Kidney (tissue), 14 donors: ENCODE results near the gene CPTP. TPM values are rescaled to one million over a fixed set of nuclear protein-coding genes. Genes with fewer than 3 reads are reported as not detected.

Experiments used
- DNase-seq, 5 donors: peaks; one replicate each; pipeline ENCODE4 v3.0.0-alpha.2; 2013 to 2020
- FAIRE-seq: peaks from 2 replicates; lab custom pipeline; 2012; peaks lifted over from hg19 to GRCh38; lab: Jason Lieb, UNC
- H3K27ac ChIP-seq, 2 donors: one replicate each; pipeline ENCODE4 v1.7.0; 2013; ENCODE audit warnings: low read depth in 2 of 2, low read length in 2 of 2, inconsistent platforms in 1 of 2
- H3K27me3 ChIP-seq: one replicate; pipeline ENCODE4 v1.7.1; 2013; ENCODE audit warnings: low read length, inconsistent platforms; ENCODE audit not compliant: control insufficient read depth, insufficient read depth
- H3K36me3 ChIP-seq, 3 donors: one replicate each; pipeline versions ENCODE4 v1.7.0 to v1.7.1; 2013; ENCODE audit warnings: low read length in 3 of 3, control low read depth in 1 of 3, inconsistent platforms in 1 of 3; ENCODE audit not compliant: insufficient read depth in 3 of 3, control insufficient read depth in 2 of 3
- H3K4me1 ChIP-seq, 3 donors: one replicate each; pipeline versions ENCODE4 v1.7.0 to v1.7.1; 2013; ENCODE audit warnings: low read length in 3 of 3, inconsistent platforms in 1 of 3, low read depth in 1 of 3; ENCODE audit not compliant: control insufficient read depth in 2 of 3, insufficient read depth in 2 of 3
- H3K4me3 ChIP-seq, 3 donors: one replicate each; pipeline versions ENCODE4 v1.7.0 to v1.8.1; 2013; ENCODE audit warnings: low read length in 3 of 3, control low read depth in 1 of 3, inconsistent platforms in 1 of 3
- H3K9ac ChIP-seq, 3 donors: one replicate each; pipeline versions ENCODE4 v1.7.0 to v1.7.1; 2013; ENCODE audit warnings: low read length in 3 of 3, control low read depth in 1 of 3, inconsistent platforms in 1 of 3
- H3K9me3 ChIP-seq, 3 donors: one replicate each; pipeline versions ENCODE4 v1.7.0 to v1.7.1; 2013; ENCODE audit warnings: low read length in 3 of 3, control low read depth in 1 of 3, inconsistent platforms in 1 of 3; ENCODE audit not compliant: control insufficient read depth in 2 of 3, insufficient read depth in 1 of 3
- CTCF ChIP-seq: IDR thresholded peaks from 3 replicates; pipeline ENCODE4 v1.5.1; 2012; ENCODE audit warnings: mild to moderate bottlenecking, moderate library complexity, borderline replicate concordance; ENCODE audit not compliant: insufficient read depth; ENCODE audit errors: extremely low read depth
- intact Hi-C: fragments of 100-400 bp; cut with DNase I; formaldehyde crosslinking; loops from one replicate; pipeline ENCODE4 v1.11.1; 2022
- microRNA-seq: library from miRNA; unstranded; fragments of <30 nt; microRNA quantifications from one replicate; pipeline ENCODE4 v1.2.0, GENCODE V29; 2020
- polyA plus RNA-seq: library from polyadenylated mRNA; stranded (reverse); fragments of 350-450 nt; fragmentation: Illumina TruSeq; extraction: RNeasy Lipid Tissue Mini Kit (QIAGEN cat#74804); gene quantifications from one replicate; pipeline ENCODE4 v1.2.3, GENCODE V29; 2014; ENCODE audit warnings: low read depth, low replicate concordance; ENCODE audit not compliant: insufficient read depth
- total RNA-seq: library from RNA; stranded (reverse); fragmentation: NEBNext Ultra II Directional; extraction: Animal tissue kit (Norgen Biotek cat#: 25700); gene quantifications from one replicate; pipeline ENCODE4 v1.2.1, GENCODE V29; 2021
- donor health status: control.
- donor health status: control.
- donor health status: control.
- donor health status: control.
- donor health status: control.
- donor health status: DM: yes; HTN: yes; CAD: no.
- donor health status: Normal renal cell carcinoma (clear cell type).

CPTP gene
- total and polyA plus RNA-seq, 2 donors from 2014 or later = 21.9 to 51.5 TPM

DNA sequence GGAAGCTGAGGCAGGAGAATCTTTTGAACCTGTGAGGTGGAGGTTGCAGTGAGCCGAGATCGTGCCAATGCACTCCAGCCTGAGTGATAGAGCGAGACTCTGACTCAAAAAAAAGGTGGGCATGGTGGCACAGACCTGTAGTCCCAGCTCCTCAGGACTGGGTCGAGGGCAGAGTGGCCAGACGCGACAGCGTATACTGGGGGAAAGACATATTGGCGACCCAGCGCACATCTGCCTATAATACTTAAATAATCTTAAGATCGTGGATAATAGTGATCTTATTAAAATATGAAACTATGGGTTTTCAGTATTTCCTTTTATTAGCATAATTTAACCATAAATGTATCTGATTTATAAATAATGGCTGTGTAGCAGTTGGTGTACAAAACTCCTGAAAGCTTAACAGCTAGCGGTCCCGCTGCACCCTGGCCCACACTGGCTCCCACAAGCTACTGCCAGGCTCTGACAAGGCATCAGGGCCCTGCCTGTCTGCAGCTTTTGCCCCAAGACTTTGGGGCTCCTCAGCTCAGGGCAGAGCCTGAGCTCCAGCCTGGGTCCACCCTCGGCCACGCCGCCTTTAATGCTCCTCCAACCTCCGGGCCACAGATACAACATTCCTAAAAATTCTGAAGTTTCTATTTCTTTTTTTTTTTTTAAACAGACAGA lies 53.1 kb downstream of the CPTP start:
- no peak for FAIRE-seq
- Histone ChIP-seq H3K36me3 (peaks cover 0 to 4% (median 0%) of the 10 kb centered on the region in 3 donors), H3K9me3 (no peaks in the 10 kb centered on the region), H3K27ac (no peak overlapping the region), H3K27me3 (no peaks in the 10 kb centered on the region), H3K4me1 (peaks cover 0 to 12% (median 0%) of the 10 kb centered on the region in 3 donors), H3K4me3 (no peak overlapping the region), H3K9ac (no peak overlapping the region)
- intact Hi-C loops = no loop called here
- TF ChIP-seq CTCF = no peak
- DNase-seq = no peak

Small RNA genes within 50 kb of the gene (microRNA-seq; reads per million reads assigned to microRNA genes)
- gene MIR6726 = 1.7 reads per million
- not detected for gene MIR6727
- gene MIR6808 = not detected

Other genes with a start within 250 kb of the CPTP start
- gene C1orf159, start 208.7 kb upstream of the CPTP start, total RNA-seq = 14.8 TPM
- 8.6 TPM for gene C1orf159, start 208.7 kb upstream of the CPTP start, polyA plus RNA-seq
- 1.5 TPM for gene TTLL10, start 150.9 kb upstream of the CPTP start, total RNA-seq
- gene TTLL10, start 150.9 kb upstream of the CPTP start, polyA plus RNA-seq = not detected
- gene TNFRSF18, start 118.2 kb upstream of the CPTP start, total RNA-seq = 8.1 TPM
- not detected for gene TNFRSF18, start 118.2 kb upstream of the CPTP start, polyA plus RNA-seq
- gene TNFRSF4, start 110.6 kb upstream of the CPTP start, total RNA-seq = 5.1 TPM
- 3.3 TPM for gene TNFRSF4, start 110.6 kb upstream of the CPTP start, polyA plus RNA-seq
- 160 TPM for gene SDF4, start 92.8 kb upstream of the CPTP start, total RNA-seq
- gene SDF4, start 92.8 kb upstream of the CPTP start, polyA plus RNA-seq = 143 TPM
- gene B3GALT6, start 92.6 kb upstream of the CPTP start, total RNA-seq = 20.3 TPM
- gene B3GALT6, start 92.6 kb upstream of the CPTP start, polyA plus RNA-seq = 13.7 TPM
- gene C1QTNF12, start 78.1 kb upstream of the CPTP start, total RNA-seq = 3.1 TPM
- 9.9 TPM for gene C1QTNF12, start 78.1 kb upstream of the CPTP start, polyA plus RNA-seq
- 56.6 TPM for gene UBE2J2, start 50.9 kb upstream of the CPTP start, total RNA-seq
- 57.4 TPM for gene UBE2J2, start 50.9 kb upstream of the CPTP start, polyA plus RNA-seq
- gene SCNN1D, start 44.4 kb upstream of the CPTP start, total RNA-seq = 4.6 TPM
- 4.6 TPM for gene SCNN1D, start 44.4 kb upstream of the CPTP start, polyA plus RNA-seq
- 39.5 TPM for gene ACAP3, start 16.9 kb upstream of the CPTP start, total RNA-seq
- 15.9 TPM for gene ACAP3, start 16.9 kb upstream of the CPTP start, polyA plus RNA-seq
- gene PUSL1, start 16.2 kb upstream of the CPTP start, total RNA-seq = 12.6 TPM
- gene PUSL1, start 16.2 kb upstream of the CPTP start, polyA plus RNA-seq = 13.9 TPM
- 100 TPM for gene INTS11, start 142 bp upstream of the CPTP start, total RNA-seq
- 73.6 TPM for gene INTS11, start 142 bp upstream of the CPTP start, polyA plus RNA-seq
- gene TAS1R3, start 6.5 kb downstream of the CPTP start, total RNA-seq = 1.3 TPM
- gene TAS1R3, start 6.5 kb downstream of the CPTP start, polyA plus RNA-seq = 0.15 TPM
- gene DVL1, start 24.6 kb downstream of the CPTP start, total RNA-seq = 55.0 TPM
- 32.5 TPM for gene DVL1, start 24.6 kb downstream of the CPTP start, polyA plus RNA-seq
- gene MXRA8, start 33.8 kb downstream of the CPTP start, total RNA-seq = 26.0 TPM
- gene MXRA8, start 33.8 kb downstream of the CPTP start, polyA plus RNA-seq = 64.7 TPM
- gene AURKAIP1, start 50.4 kb downstream of the CPTP start, total RNA-seq = 111 TPM
- 359 TPM for gene AURKAIP1, start 50.4 kb downstream of the CPTP start, polyA plus RNA-seq
- 199 TPM for gene CCNL2, start 74.5 kb downstream of the CPTP start, total RNA-seq
- gene CCNL2, start 74.5 kb downstream of the CPTP start, polyA plus RNA-seq = 72.0 TPM
- gene MRPL20, start 82.5 kb downstream of the CPTP start, total RNA-seq = 103 TPM
- gene MRPL20, start 82.5 kb downstream of the CPTP start, polyA plus RNA-seq = 221 TPM
- gene ANKRD65, start 96.5 kb downstream of the CPTP start, total RNA-seq = 5.2 TPM
- gene ANKRD65, start 96.5 kb downstream of the CPTP start, polyA plus RNA-seq = 7.1 TPM
- 116 TPM for gene VWA1, start 110.9 kb downstream of the CPTP start, total RNA-seq
- gene VWA1, start 110.9 kb downstream of the CPTP start, polyA plus RNA-seq = 103 TPM
- 10.0 TPM for gene ATAD3C, start 124.9 kb downstream of the CPTP start, total RNA-seq
- gene ATAD3C, start 124.9 kb downstream of the CPTP start, polyA plus RNA-seq = 14.3 TPM
- gene ATAD3B, start 147.0 kb downstream of the CPTP start, total RNA-seq = 28.8 TPM
- 13.3 TPM for gene ATAD3B, start 147.0 kb downstream of the CPTP start, polyA plus RNA-seq
- 19.1 TPM for gene ATAD3A, start 187.4 kb downstream of the CPTP start, total RNA-seq
- gene ATAD3A, start 187.4 kb downstream of the CPTP start, polyA plus RNA-seq = 17.5 TPM
- gene TMEM240, start 215.8 kb downstream of the CPTP start, total RNA-seq = 1.9 TPM
- gene TMEM240, start 215.8 kb downstream of the CPTP start, polyA plus RNA-seq = 1.7 TPM